ENCODE data around the gene HCFC1R1. TPM values are rescaled to one million over a fixed set of nuclear protein-coding genes. Genes with fewer than 3 reads are reported as not detected.
"Not testable (repeated sequence)": the region's sequence is repeated elsewhere in the genome, so short reads cannot be mapped to it uniquely, and the experiment has no call there.

The HCFC1R1 gene
- total RNA-seq, 2 experiments from 2014 or later, result 24.2 to 24.8 TPM

GRCh38 chr16:3070608-3071111 is 46.9 kb upstream of the HCFC1R1 start:
- ATAC-seq, result no peak
- H3K4me1 Mint-ChIP-seq (ENCODE audit: low read depth), result peaks cover 69% of the 10 kb centered on the region
- TF ChIP-seq, protein P1, sequence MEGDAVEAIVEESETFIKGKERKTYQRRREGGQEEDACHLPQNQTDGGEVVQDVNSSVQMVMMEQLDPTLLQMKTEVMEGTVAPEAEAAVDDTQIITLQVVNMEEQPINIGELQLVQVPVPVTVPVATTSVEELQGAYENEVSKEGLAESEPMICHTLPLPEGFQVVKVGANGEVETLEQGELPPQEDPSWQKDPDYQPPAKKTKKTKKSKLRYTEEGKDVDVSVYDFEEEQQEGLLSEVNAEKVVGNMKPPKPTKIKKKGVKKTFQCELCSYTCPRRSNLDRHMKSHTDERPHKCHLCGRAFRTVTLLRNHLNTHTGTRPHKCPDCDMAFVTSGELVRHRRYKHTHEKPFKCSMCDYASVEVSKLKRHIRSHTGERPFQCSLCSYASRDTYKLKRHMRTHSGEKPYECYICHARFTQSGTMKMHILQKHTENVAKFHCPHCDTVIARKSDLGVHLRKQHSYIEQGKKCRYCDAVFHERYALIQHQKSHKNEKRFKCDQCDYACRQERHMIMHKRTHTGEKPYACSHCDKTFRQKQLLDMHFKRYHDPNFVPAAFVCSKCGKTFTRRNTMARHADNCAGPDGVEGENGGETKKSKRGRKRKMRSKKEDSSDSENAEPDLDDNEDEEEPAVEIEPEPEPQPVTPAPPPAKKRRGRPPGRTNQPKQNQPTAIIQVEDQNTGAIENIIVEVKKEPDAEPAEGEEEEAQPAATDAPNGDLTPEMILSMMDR (IDR thresholded peaks at IDR 0.05), result no peak
- peaks cover 1% of the 10 kb centered on the region for H3K9me3 Mint-ChIP-seq
- intact Hi-C loops (cut with micrococcal nuclease), result no loop called here
- DNase-seq, result peak; percentile 47
- POLR2A ChIA-PET, result interaction anchor here (0.6 to 2.1 kb wide), 5 partner anchors 11 to 59 kb away, joined by 3 to 6 read pairs (median 3); partner anchors contain the start of gene ZSCAN10
- H3K27ac Mint-ChIP-seq, result peak overlapping the region; percentile 93
- CTCF ChIA-PET, result interaction anchor here (0.9 to 2.1 kb wide), 4 partner anchors 11 to 59 kb away, joined by 3 to 6 read pairs (median 5); no protein-coding TSS in a partner anchor
- peaks cover 49% of the 10 kb centered on the region for H3K36me3 Mint-ChIP-seq (ENCODE audit: low read depth)
- no peaks in the 10 kb centered on the region for H3K27me3 Mint-ChIP-seq
- H3K4me3 Mint-ChIP-seq, result no peak overlapping the region

DNA sequence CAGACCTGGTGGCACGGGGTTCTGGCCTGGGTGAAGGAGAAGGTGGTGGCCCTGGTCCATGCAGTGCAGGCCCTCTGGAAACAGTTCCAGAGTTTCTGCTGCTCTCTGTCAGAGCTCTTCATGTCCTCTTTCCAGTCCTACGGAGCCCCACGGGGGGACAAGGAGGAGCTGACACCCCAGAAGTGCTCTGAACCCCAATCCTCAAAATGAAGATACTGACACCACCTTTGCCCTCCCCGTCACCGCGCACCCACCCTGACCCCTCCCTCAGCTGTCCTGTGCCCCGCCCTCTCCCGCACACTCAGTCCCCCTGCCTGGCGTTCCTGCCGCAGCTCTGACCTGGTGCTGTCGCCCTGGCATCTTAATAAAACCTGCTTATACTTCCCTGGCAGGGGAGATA is 45.4 kb upstream of the HCFC1R1 start:
- ChIA-PET CTCF (interaction anchor here (1.0 to 2.7 kb wide), 2 partner anchors 10 to 50 kb away, joined by 3 to 14 read pairs; no protein-coding TSS in a partner anchor), POLR2A (interaction anchor here (1.4 to 2.3 kb wide), 2 partner anchors 10 to 18 kb away, joined by 3 to 10 read pairs; no protein-coding TSS in a partner anchor)
- Mint-ChIP-seq H3K4me3 (peak overlapping the region; percentile 47), H3K36me3 (ENCODE audit: low read depth) (peaks cover 48% of the 10 kb centered on the region), H3K27ac (peak overlapping the region; percentile 93), H3K4me1 (ENCODE audit: low read depth) (peaks cover 66% of the 10 kb centered on the region)
- intact Hi-C loops (cut with micrococcal nuclease); ATAC-seq; H3K27me3 Mint-ChIP-seq; DNase-seq; H3K9me3 Mint-ChIP-seq: not testable (repeated sequence)

DNA sequence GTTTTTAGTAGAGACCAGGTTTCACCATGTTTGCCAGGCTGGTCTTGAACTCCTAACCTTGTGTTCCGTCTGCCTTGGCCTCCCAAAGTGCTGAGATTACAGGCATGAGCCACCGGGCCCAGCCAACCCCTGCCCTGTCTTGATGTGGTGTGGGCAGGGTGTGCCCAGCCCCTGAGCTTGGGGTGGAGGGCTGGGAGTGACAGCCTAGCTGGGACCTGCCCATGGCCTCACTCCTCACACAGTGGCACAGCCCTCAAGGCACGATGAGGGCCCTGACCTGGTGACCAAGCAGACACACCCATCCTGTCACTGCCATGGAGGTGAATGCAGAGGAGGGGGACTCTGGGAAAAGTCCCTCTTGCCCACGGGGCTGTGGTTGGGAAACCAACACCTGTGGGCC is 44.7 kb upstream of the HCFC1R1 start:
- Mint-ChIP-seq H3K36me3 (ENCODE audit: low read depth) (peaks cover 48% of the 10 kb centered on the region), H3K27me3 (no peaks in the 10 kb centered on the region), H3K27ac (peak overlapping the region; percentile 96), H3K4me1 (ENCODE audit: low read depth) (peaks cover 63% of the 10 kb centered on the region), H3K4me3 (peak overlapping the region; percentile 97), H3K9me3 (no peaks in the 10 kb centered on the region)
- no peak for ATAC-seq
- intact Hi-C loops (cut with micrococcal nuclease), result no loop called here
- DNase-seq, result no peak
- TF ChIP-seq, protein P1 (IDR thresholded peaks at IDR 0.05), result no peak
- ChIA-PET POLR2A (interaction anchor here (0.9 to 4.0 kb wide), 5 partner anchors 8 to 66 kb away, joined by 3 to 49 read pairs (median 10); partner anchors contain the start of gene ZNF213), CTCF (interaction anchor here (2.7 to 14.0 kb wide), 2 partner anchors 10 to 60 kb away, joined by 14 to 288 read pairs; no protein-coding TSS in a partner anchor)

- H3K36me3 Mint-ChIP-seq (ENCODE audit: low read depth), result peaks cover 48% of the 10 kb centered on the region
- no peak for ATAC-seq
These were observed 42.7 kb upstream of the HCFC1R1 start for GRCh38 chr16:3066440-3066748.

DNA sequence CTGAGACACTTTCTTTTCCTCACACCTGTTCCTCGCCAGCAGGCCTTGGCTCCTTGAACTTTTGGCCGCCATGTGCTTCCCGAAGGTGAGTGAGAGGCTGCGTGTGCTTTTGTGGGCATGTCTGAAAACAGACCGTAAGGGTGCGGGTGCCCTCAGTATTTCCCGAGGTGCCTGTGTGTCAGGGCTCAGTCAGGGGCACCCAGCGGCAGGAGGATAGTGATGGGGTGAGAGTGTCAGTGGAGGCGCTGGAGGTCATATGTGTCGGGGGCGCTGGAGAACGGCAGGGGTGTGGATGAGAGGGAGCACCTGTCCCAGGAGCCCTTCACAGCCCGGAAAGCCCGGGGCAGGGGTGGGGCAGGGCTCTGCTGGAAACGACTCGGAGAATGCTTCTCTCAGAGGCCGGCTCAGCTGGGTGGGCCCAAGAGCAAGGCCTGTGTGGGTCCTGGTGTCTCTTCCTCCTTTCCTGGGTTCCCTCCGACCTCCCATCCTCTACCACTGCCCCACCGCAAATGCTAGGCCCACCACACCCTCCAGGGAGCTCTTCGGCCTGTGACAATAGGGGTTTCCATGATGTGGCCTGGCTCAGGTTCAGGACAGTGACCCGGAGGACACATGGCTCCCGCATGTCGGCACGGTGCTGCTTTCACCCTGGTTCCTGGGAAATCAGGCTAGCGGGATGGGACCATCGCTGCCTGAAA is 42.1 kb upstream of the HCFC1R1 start:
- ATAC-seq, result peak; percentile 13
- H3K4me1 Mint-ChIP-seq (ENCODE audit: low read depth), result peaks cover 57% of the 10 kb centered on the region
- POLR2A ChIA-PET, result interaction anchor here (0.8 to 4.0 kb wide), 7 partner anchors 10 to 106 kb away, joined by 3 to 49 read pairs (median 5); partner anchors contain the start of gene ZNF213
- intact Hi-C loops (cut with micrococcal nuclease), result no loop called here
- peak overlapping the region; percentile 99 for H3K27ac Mint-ChIP-seq
- TF ChIP-seq, protein P1 (IDR thresholded peaks at IDR 0.05), result no peak
- peak overlapping the region; percentile 97 for H3K4me3 Mint-ChIP-seq
- peaks cover 48% of the 10 kb centered on the region for H3K36me3 Mint-ChIP-seq (ENCODE audit: low read depth)
- DNase-seq, result peak; percentile 45
- no peaks in the 10 kb centered on the region for H3K27me3 Mint-ChIP-seq
- CTCF ChIA-PET, result interaction anchor here (0.6 to 14.0 kb wide), 8 partner anchors 9 to 102 kb away, joined by 3 to 288 read pairs (median 3); no protein-coding TSS in a partner anchor
- H3K9me3 Mint-ChIP-seq, result no peaks in the 10 kb centered on the region

More at GRCh38 chr16:3066440-3066748, 42.7 kb upstream of the HCFC1R1 start:
- DNase-seq, result no peak
- no peaks in the 10 kb centered on the region for H3K9me3 Mint-ChIP-seq
- intact Hi-C loops (cut with micrococcal nuclease), result no loop called here
- TF ChIP-seq, protein P1 (IDR thresholded peaks at IDR 0.05), result no peak
- peak overlapping the region; percentile 99 for H3K27ac Mint-ChIP-seq
- no peaks in the 10 kb centered on the region for H3K27me3 Mint-ChIP-seq
- POLR2A ChIA-PET, result interaction anchor here (0.8 to 4.0 kb wide), 6 partner anchors 10 to 106 kb away, joined by 3 to 49 read pairs (median 5); no protein-coding TSS in a partner anchor
- CTCF ChIA-PET, result interaction anchor here (0.7 to 14.0 kb wide), 3 partner anchors 34 to 68 kb away, joined by 3 to 288 read pairs (median 4); no protein-coding TSS in a partner anchor
- peaks cover 62% of the 10 kb centered on the region for H3K4me1 Mint-ChIP-seq (ENCODE audit: low read depth)
- H3K4me3 Mint-ChIP-seq, result peak overlapping the region; percentile 97
